ENCODE measurements around the gene EPB41L1.

- no peak for TF ChIP-seq POLR2AphosphoS5 (IDR thresholded peaks at IDR 0.05; ENCODE audit: low read depth)
- TF ChIP-seq EZH2phosphoT487 (IDR thresholded peaks at IDR 0.05; ENCODE audit: unreplicated experiment): no peak
- TF ChIP-seq CTCF (conservative IDR thresholded peaks at IDR 0.05; ENCODE audit: low read depth in 2 of 2): no peak
- TF ChIP-seq ZNF114 (CRISPR knock-in tag; IDR thresholded peaks at IDR 0.05): no peak
Measured at GRCh38 chr20:36241678-36242077, 87.1 kb downstream of the EPB41L1 start.
